Measurements from ENCODE around the gene DIS3L2.
"Not testable (repeated sequence)": the region's sequence is repeated elsewhere in the genome, so short reads cannot be mapped to it uniquely, and the experiment has no call there.

Gene DIS3L2

GRCh38 chr2:232075080-232075479, 113.6 kb downstream of the DIS3L2 start:
- DNase-seq: no peak

GRCh38 chr2:232075859-232076258, 114.3 kb downstream of the DIS3L2 start:
- no peak for DNase-seq

GRCh38 chr2:232076272-232076671, 114.8 kb downstream of the DIS3L2 start:
- DNase-seq: no peak

- DNase-seq: no peak
These were observed 115.2 kb downstream of the DIS3L2 start for GRCh38 chr2:232076736-232077135.

- DNase-seq: no peak
These were observed 123.7 kb downstream of the DIS3L2 start for GRCh38 chr2:232085164-232085563.

GRCh38 chr2:232085826-232086425, 124.4 kb downstream of the DIS3L2 start:
- DNase-seq: no peak

GRCh38 chr2:232088771-232089170, 127.3 kb downstream of the DIS3L2 start:
- DNase-seq: no peak

GRCh38 chr2:232094201-232094600, 132.7 kb downstream of the DIS3L2 start:
- no peak for DNase-seq

- no peak for DNase-seq
These were observed 133.4 kb downstream of the DIS3L2 start for GRCh38 chr2:232094883-232095282.

GRCh38 chr2:232097260-232097659, 135.7 kb downstream of the DIS3L2 start:
- no peak for DNase-seq

GRCh38 chr2:232097758-232098157, 136.2 kb downstream of the DIS3L2 start:
- DNase-seq: no peak

- DNase-seq: no peak
These were observed 140.9 kb downstream of the DIS3L2 start for GRCh38 chr2:232102380-232102779.

- no peak for DNase-seq
These were observed 141.7 kb downstream of the DIS3L2 start for GRCh38 chr2:232103140-232103737.

GRCh38 chr2:232104076-232104646, 142.6 kb downstream of the DIS3L2 start:
- no peak for DNase-seq

GRCh38 chr2:232111551-232111950, 150.0 kb downstream of the DIS3L2 start:
- DNase-seq: no peak

- no peak for DNase-seq
These were observed 152.3 kb downstream of the DIS3L2 start for GRCh38 chr2:232113821-232114220.

GRCh38 chr2:232115728-232116361, 154.3 kb downstream of the DIS3L2 start:
- not testable (repeated sequence) for DNase-seq

GRCh38 chr2:232116852-232117251, 155.3 kb downstream of the DIS3L2 start:
- DNase-seq: no peak

- no peak for DNase-seq
These were observed 155.9 kb downstream of the DIS3L2 start for GRCh38 chr2:232117413-232117812.

GRCh38 chr2:232120911-232121310, 159.4 kb downstream of the DIS3L2 start:
- no peak for DNase-seq

GRCh38 chr2:232124309-232124708, 162.8 kb downstream of the DIS3L2 start:
- DNase-seq: no peak

- no peak for DNase-seq
These were observed 165.0 kb downstream of the DIS3L2 start for GRCh38 chr2:232126301-232127099.

- no peak for DNase-seq
These were observed 168.0 kb downstream of the DIS3L2 start for GRCh38 chr2:232129483-232129882.

Measured in NCI-H1092 (cell line).